ENCODE measurements around the gene DOCK11. TPM values are rescaled to one million over a fixed set of nuclear protein-coding genes. Genes with fewer than 3 reads are reported as not detected.
A peak's percentile ranks its signal among the peaks of the same experiment; 100 is the strongest.

Gene DOCK11
- total RNA-seq (8.3 and 9.8 TPM in 2 replicates), polyA plus RNA-seq (7.6 and 8.1 TPM in 2 replicates)

DNA sequence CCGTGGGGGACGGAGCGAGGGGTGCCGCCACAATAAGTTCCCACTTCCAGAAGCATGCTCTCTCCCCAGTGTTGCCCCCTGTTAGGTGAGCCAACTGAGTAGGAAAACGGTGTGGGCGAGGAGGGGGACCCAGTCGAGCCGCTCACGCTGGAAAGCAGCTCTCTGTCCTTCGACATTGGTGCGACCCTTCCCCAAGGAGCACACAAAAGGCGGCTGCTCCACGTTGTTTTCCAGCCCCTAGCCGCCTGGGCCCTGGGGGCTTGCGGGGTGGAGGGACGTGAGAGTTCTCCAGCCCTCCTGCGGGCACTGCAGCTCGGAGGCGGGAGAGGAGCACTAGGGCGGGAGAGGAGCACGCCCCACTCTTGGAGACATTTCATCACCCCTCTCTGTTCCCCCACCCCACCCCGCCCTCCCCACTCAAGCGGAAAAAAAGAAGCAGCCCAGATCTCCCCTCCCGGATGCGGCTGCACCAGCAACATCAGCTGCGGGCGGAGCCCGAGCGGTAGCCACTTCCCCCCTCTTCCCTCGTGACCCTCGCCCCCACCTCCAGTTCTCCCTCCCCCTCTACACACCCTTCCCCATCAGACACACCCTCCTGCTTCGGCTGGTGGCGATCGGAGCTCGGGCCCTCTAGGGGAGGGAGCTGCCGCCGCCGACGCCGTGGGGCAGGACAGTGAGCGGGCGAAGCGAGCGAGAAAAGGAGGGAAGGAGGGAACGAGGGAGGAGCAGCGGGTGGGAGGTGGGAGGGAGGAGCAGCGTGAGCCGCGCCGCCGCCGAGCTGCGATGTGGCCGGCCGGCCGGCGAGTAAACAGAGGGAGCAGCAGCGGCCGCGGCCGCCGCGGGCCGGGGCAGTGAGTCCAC is at the start of gene DOCK11:
DOCK11 (plus strand) TSS at position 755 of the 861 bp plus-strand sequence. CDS start 157 bp downstream, outside the sequence.
- Histone ChIP-seq H3K27ac (no peak within 1 kb of the TSS), H3K9me3 (ENCODE audit: low read depth) (no peaks in the 10 kb centered on the region), H3K27me3 (no peaks in the 10 kb centered on the region), H3K4me2 (peak within 1 kb of the TSS; percentile 88), H4K20me1 (ENCODE audit: insufficient read depth, poor library complexity, severe bottlenecking) (no peaks in the 10 kb centered on the region), H3K36me3 (replicated peaks; ENCODE audit: insufficient read depth, low read depth) (no peaks in the 10 kb centered on the region), H2AFZ (peak within 1 kb of the TSS; percentile 63), H3K9me2 (replicated peaks; ENCODE audit: insufficient read depth) (no peaks in the 10 kb centered on the region), H3K79me2 (no peaks in the 10 kb centered on the region), H3K4me1 (ENCODE audit: insufficient read depth) (peaks cover 4% of the 10 kb centered on the region), H3K4me3 (peak within 1 kb of the TSS; percentile 58)
- peak; percentile 80 for DNase-seq (ENCODE audit: low spot score)
- no peak for TF ChIP-seq EZH2 (IDR thresholded peaks at IDR 0.05; ENCODE audit: borderline replicate concordance)
- TF ChIP-seq, protein P1, sequence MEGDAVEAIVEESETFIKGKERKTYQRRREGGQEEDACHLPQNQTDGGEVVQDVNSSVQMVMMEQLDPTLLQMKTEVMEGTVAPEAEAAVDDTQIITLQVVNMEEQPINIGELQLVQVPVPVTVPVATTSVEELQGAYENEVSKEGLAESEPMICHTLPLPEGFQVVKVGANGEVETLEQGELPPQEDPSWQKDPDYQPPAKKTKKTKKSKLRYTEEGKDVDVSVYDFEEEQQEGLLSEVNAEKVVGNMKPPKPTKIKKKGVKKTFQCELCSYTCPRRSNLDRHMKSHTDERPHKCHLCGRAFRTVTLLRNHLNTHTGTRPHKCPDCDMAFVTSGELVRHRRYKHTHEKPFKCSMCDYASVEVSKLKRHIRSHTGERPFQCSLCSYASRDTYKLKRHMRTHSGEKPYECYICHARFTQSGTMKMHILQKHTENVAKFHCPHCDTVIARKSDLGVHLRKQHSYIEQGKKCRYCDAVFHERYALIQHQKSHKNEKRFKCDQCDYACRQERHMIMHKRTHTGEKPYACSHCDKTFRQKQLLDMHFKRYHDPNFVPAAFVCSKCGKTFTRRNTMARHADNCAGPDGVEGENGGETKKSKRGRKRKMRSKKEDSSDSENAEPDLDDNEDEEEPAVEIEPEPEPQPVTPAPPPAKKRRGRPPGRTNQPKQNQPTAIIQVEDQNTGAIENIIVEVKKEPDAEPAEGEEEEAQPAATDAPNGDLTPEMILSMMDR (IDR thresholded peaks at IDR 0.05; ENCODE audit: poor library complexity), result no peak
- TF ChIP-seq EZH2phosphoT487 (IDR thresholded peaks at IDR 0.05; ENCODE audit: low read depth, severe bottlenecking, unreplicated experiment), result no peak
- WGBS (ENCODE audit: low lambda C conversion rate, missing lambda C conversion rate), result 55% methylated on average over 33 of the region's 64 CpGs

DNA sequence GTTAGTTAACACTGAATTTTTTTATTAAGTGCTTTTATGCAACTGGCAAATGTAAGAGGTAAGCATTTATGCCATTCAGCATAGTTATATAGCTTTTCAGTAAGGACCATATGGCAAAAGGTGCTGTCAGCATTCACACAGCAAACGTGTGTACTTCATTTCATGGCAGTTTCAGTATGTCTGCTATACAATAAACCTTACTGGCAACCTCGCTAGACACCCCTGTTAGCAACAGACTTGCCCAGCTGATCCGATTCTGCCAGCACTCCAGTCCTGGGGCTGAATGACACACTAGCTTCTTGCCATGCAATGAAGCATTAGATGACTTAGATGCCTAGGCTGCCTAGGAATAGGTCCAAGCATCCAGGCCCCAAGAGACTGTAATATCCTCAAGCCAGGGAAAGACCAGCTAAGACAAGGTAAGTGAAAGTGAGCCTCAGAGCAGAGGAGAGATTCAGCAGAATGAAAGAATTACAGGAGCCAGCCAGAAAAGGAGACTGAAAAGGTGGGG is 47.3 kb upstream of the DOCK11 start:
- WGBS (ENCODE audit: low lambda C conversion rate, missing lambda C conversion rate), result 55% methylated on average over 3 of the region's 3 CpGs
- Histone ChIP-seq H3K79me2 (no peaks in the 10 kb centered on the region), H3K4me1 (ENCODE audit: insufficient read depth) (no peaks in the 10 kb centered on the region)

DNA sequence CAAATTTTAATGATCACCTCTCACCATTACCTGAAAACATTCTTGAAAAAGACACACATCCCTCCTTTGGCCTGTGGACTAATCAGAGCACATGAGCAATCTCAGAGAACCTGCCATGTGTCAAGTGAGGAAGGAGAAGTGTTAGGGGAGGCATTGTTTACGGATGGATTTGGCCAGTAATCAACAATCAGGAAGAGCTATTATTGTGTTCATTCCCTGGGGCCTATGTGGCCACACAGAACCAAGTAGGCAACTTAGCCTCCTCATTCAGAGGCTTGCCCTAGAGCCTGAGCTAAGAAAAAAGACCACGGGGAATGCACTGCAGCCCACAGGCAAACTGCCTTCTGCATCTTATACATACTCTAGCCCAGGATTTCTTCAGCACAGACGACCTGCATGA is 40.6 kb upstream of the DOCK11 start:
- no peak overlapping the region for H3K27ac ChIP-seq
- no peaks in the 10 kb centered on the region for H3K79me2 ChIP-seq
- H3K9me3 ChIP-seq (ENCODE audit: low read depth), result no peaks in the 10 kb centered on the region
- WGBS (ENCODE audit: low lambda C conversion rate, missing lambda C conversion rate), result 78% methylated on average over 3 of the region's 3 CpGs
- no peak overlapping the region for H2AFZ ChIP-seq
- no peaks in the 10 kb centered on the region for H3K27me3 ChIP-seq
- TF ChIP-seq, protein P1 (IDR thresholded peaks at IDR 0.05; ENCODE audit: poor library complexity), result no peak
- no peaks in the 10 kb centered on the region for H3K4me1 ChIP-seq (ENCODE audit: insufficient read depth)
- no peak overlapping the region for H3K4me3 ChIP-seq
- H3K9me2 ChIP-seq (replicated peaks; ENCODE audit: insufficient read depth), result no peaks in the 10 kb centered on the region
- no peak for DNase-seq (ENCODE audit: low spot score)
- H3K4me2 ChIP-seq, result no peak overlapping the region
- H3K36me3 ChIP-seq (replicated peaks; ENCODE audit: insufficient read depth, low read depth), result no peaks in the 10 kb centered on the region
- H4K20me1 ChIP-seq (ENCODE audit: insufficient read depth, poor library complexity, severe bottlenecking), result no peaks in the 10 kb centered on the region

More for the DNA sequence above, 47.3 kb upstream of the DOCK11 start:
- Histone ChIP-seq H3K9me3 (ENCODE audit: low read depth) (no peaks in the 10 kb centered on the region), H3K4me2 (no peak overlapping the region), H2AFZ (no peak overlapping the region), H4K20me1 (ENCODE audit: insufficient read depth, poor library complexity, severe bottlenecking) (no peaks in the 10 kb centered on the region), H3K27me3 (no peaks in the 10 kb centered on the region), H3K27ac (no peak overlapping the region), H3K4me3 (no peak overlapping the region), H3K36me3 (replicated peaks; ENCODE audit: insufficient read depth, low read depth) (no peaks in the 10 kb centered on the region), H3K9me2 (replicated peaks; ENCODE audit: insufficient read depth) (no peaks in the 10 kb centered on the region)
- DNase-seq (ENCODE audit: low spot score), result no peak
- TF ChIP-seq EZH2phosphoT487 (IDR thresholded peaks at IDR 0.05; ENCODE audit: low read depth, severe bottlenecking, unreplicated experiment) (no peak), EZH2 (IDR thresholded peaks at IDR 0.05; ENCODE audit: borderline replicate concordance) (no peak)
- TF ChIP-seq, protein P1 (IDR thresholded peaks at IDR 0.05; ENCODE audit: poor library complexity), result no peak

Measured in hepatocyte (in vitro differentiated cells).